ENCODE measurements around the gene CCP110.

Gene CCP110

GRCh38 chr16:19523559-19524355, at the start of gene CCP110:
CCP110 (plus strand) TSS chr16:19523942; CDS start chr16:19527882, 3,940 bp downstream.
- peak; percentile 99 for DNase-seq (ENCODE audit: low spot score)

- DNase-seq (ENCODE audit: low spot score) = no peak
Observed at GRCh38 chr16:19474617-19475016, 49.1 kb upstream of the CCP110 start.

GRCh38 chr16:19478505-19478904, 45.2 kb upstream of the CCP110 start:
- DNase-seq (ENCODE audit: low spot score) = no peak

- no peak for DNase-seq (ENCODE audit: low spot score)
Observed at GRCh38 chr16:19479302-19479721, 44.4 kb upstream of the CCP110 start.

GRCh38 chr16:19481296-19481695, 42.4 kb upstream of the CCP110 start:
- no peak for DNase-seq (ENCODE audit: low spot score)

- no peak for DNase-seq (ENCODE audit: low spot score)
Observed at GRCh38 chr16:19481769-19482168, 42.0 kb upstream of the CCP110 start.

- DNase-seq (ENCODE audit: low spot score) = no peak
Observed at GRCh38 chr16:19482291-19482690, 41.5 kb upstream of the CCP110 start.

- DNase-seq (ENCODE audit: low spot score) = no peak
Observed at GRCh38 chr16:19484096-19484495, 39.6 kb upstream of the CCP110 start.

GRCh38 chr16:19485611-19486010, 38.1 kb upstream of the CCP110 start:
- no peak for DNase-seq (ENCODE audit: low spot score)

GRCh38 chr16:19486051-19486450, 37.7 kb upstream of the CCP110 start:
- DNase-seq (ENCODE audit: low spot score) = no peak

GRCh38 chr16:19486750-19487325, 36.9 kb upstream of the CCP110 start:
- DNase-seq (ENCODE audit: low spot score) = no peak

GRCh38 chr16:19488213-19488640, 35.5 kb upstream of the CCP110 start:
- no peak for DNase-seq (ENCODE audit: low spot score)

GRCh38 chr16:19490619-19491018, 33.1 kb upstream of the CCP110 start:
- DNase-seq (ENCODE audit: low spot score) = no peak

GRCh38 chr16:19497176-19497575, 26.6 kb upstream of the CCP110 start:
- DNase-seq (ENCODE audit: low spot score) = no peak

GRCh38 chr16:19499006-19499405, 24.7 kb upstream of the CCP110 start:
- DNase-seq (ENCODE audit: low spot score) = no peak

GRCh38 chr16:19499481-19499880, 24.3 kb upstream of the CCP110 start:
- DNase-seq (ENCODE audit: low spot score) = no peak

- peak; percentile 84 for DNase-seq (ENCODE audit: low spot score)
Observed at GRCh38 chr16:19502395-19503131, 21.2 kb upstream of the CCP110 start.

GRCh38 chr16:19503461-19504075, 20.2 kb upstream of the CCP110 start:
- no peak for DNase-seq (ENCODE audit: low spot score)

- no peak for DNase-seq (ENCODE audit: low spot score)
Observed at GRCh38 chr16:19505600-19506303, 18.0 kb upstream of the CCP110 start.

- no peak for DNase-seq (ENCODE audit: low spot score)
Observed at GRCh38 chr16:19506965-19507364, 16.8 kb upstream of the CCP110 start.

GRCh38 chr16:19507867-19508266, 15.9 kb upstream of the CCP110 start:
- no peak for DNase-seq (ENCODE audit: low spot score)

- DNase-seq (ENCODE audit: low spot score) = no peak
Observed at GRCh38 chr16:19512297-19512696, 11.4 kb upstream of the CCP110 start.
